ENCODE measurements around the gene BCL2L11. TPM values are rescaled to one million over a fixed set of nuclear protein-coding genes. Genes with fewer than 3 reads are reported as not detected.

BCL2L11 gene
- total and polyA plus RNA-seq, 9 of the 15 experiments (the other 6 are each of a cell fraction or from before 2014, with no cell fraction given): 2.2 to 18.8 (median 5.0) TPM

DNA sequence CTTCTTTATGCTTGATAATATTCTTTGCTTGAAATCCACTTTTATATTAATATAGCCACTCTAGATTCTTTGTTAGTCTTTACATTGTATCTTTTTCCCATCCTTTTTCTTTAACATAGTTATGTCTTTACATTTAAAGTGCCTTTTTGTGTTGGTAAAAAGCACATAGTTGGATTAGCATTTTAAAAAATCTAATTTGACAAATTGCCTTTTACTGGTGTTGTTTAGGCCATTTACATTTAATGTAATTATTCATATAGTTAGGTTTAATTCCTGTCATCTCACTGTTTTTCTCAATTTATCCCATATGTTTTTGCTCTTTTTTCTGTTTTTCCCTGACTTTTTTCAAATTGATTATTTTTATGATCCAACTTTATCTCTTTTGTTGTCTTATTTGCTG lies 93.2 kb downstream of the BCL2L11 start:
- FAIRE-seq (no peak), DNase-seq (ENCODE audit: extremely low read depth in 1 of 4, low spot score in 3 of 4) (no peak), ATAC-seq (no peak)
- no TSS peak for BruUV-seq (replicated peaks)
- H2AFZ ChIP-seq (ENCODE audit: low read depth, low read length): no peak overlapping the region
- no peaks in the 10 kb centered on the region for H3K79me2 ChIP-seq (ENCODE audit: control insufficient read depth, insufficient read depth, low read length)
- H3K9me1 ChIP-seq (ENCODE audit: control insufficient read depth, insufficient read depth, low read length): no peaks in the 10 kb centered on the region
- no peak overlapping the region for H3K4me3 ChIP-seq
- ChIA-PET CTCF (ENCODE audit: low intra/inter-chr PET ratio) (no interaction called here), POLR2A (no interaction called here)
- in situ Hi-C loops (cut with MboI): no loop called here
- H3K9me3 ChIP-seq (replicated peaks; ENCODE audit: control insufficient read depth, insufficient read depth, low read depth, low read length): peaks cover 9% of the 10 kb centered on the region
- no peaks in the 10 kb centered on the region for H3K36me3 ChIP-seq (ENCODE audit: control insufficient read depth, insufficient read depth, low read length)
- H3K4me2 ChIP-seq (ENCODE audit: insufficient read depth, low read length): no peak overlapping the region
- H3K9ac ChIP-seq (ENCODE audit: insufficient read depth in 1 of 2, low read depth in 2 of 2, low read length in 2 of 2): no peak overlapping the region
- H3K27ac ChIP-seq (ENCODE audit: extremely low read depth, low read depth, low read length): no peak overlapping the region
- intact Hi-C loops (cut with micrococcal nuclease): no loop called here
- no peaks in the 10 kb centered on the region for H3K27me3 ChIP-seq (ENCODE audit: control insufficient read depth in 2 of 2, insufficient read depth in 2 of 2, low read length in 2 of 2)
- no peaks in the 10 kb centered on the region for H4K20me1 ChIP-seq (replicated peaks; ENCODE audit: control insufficient read depth, insufficient read depth, low read length)
- no peaks in the 10 kb centered on the region; a peak in 1 of 5 replicates for H3K4me1 ChIP-seq (replicated peaks in 1 of 2; ENCODE audit: control insufficient read depth in 2 of 2, insufficient read depth in 2 of 2, low read length in 2 of 2)
- no peak for TF ChIP-seq TSC22D4 (tag; IDR thresholded peaks at IDR 0.05)
- TF ChIP-seq FOSL1 (tag; conservative IDR thresholded peaks at IDR 0.05): no peak
- TF ChIP-seq, protein P1, sequence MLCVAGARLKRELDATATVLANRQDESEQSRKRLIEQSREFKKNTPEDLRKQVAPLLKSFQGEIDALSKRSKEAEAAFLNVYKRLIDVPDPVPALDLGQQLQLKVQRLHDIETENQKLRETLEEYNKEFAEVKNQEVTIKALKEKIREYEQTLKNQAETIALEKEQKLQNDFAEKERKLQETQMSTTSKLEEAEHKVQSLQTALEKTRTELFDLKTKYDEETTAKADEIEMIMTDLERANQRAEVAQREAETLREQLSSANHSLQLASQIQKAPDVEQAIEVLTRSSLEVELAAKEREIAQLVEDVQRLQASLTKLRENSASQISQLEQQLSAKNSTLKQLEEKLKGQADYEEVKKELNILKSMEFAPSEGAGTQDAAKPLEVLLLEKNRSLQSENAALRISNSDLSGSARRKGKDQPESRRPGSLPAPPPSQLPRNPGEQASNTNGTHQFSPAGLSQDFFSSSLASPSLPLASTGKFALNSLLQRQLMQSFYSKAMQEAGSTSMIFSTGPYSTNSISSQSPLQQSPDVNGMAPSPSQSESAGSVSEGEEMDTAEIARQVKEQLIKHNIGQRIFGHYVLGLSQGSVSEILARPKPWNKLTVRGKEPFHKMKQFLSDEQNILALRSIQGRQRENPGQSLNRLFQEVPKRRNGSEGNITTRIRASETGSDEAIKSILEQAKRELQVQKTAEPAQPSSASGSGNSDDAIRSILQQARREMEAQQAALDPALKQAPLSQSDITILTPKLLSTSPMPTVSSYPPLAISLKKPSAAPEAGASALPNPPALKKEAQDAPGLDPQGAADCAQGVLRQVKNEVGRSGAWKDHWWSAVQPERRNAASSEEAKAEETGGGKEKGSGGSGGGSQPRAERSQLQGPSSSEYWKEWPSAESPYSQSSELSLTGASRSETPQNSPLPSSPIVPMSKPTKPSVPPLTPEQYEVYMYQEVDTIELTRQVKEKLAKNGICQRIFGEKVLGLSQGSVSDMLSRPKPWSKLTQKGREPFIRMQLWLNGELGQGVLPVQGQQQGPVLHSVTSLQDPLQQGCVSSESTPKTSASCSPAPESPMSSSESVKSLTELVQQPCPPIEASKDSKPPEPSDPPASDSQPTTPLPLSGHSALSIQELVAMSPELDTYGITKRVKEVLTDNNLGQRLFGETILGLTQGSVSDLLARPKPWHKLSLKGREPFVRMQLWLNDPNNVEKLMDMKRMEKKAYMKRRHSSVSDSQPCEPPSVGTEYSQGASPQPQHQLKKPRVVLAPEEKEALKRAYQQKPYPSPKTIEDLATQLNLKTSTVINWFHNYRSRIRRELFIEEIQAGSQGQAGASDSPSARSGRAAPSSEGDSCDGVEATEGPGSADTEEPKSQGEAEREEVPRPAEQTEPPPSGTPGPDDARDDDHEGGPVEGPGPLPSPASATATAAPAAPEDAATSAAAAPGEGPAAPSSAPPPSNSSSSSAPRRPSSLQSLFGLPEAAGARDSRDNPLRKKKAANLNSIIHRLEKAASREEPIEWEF (CRISPR knock-in tag; IDR thresholded peaks at IDR 0.05): no peak
- no peak for TF ChIP-seq IRF2 (CRISPR knock-in tag; IDR thresholded peaks at IDR 0.05)
- TF ChIP-seq, protein P2, sequence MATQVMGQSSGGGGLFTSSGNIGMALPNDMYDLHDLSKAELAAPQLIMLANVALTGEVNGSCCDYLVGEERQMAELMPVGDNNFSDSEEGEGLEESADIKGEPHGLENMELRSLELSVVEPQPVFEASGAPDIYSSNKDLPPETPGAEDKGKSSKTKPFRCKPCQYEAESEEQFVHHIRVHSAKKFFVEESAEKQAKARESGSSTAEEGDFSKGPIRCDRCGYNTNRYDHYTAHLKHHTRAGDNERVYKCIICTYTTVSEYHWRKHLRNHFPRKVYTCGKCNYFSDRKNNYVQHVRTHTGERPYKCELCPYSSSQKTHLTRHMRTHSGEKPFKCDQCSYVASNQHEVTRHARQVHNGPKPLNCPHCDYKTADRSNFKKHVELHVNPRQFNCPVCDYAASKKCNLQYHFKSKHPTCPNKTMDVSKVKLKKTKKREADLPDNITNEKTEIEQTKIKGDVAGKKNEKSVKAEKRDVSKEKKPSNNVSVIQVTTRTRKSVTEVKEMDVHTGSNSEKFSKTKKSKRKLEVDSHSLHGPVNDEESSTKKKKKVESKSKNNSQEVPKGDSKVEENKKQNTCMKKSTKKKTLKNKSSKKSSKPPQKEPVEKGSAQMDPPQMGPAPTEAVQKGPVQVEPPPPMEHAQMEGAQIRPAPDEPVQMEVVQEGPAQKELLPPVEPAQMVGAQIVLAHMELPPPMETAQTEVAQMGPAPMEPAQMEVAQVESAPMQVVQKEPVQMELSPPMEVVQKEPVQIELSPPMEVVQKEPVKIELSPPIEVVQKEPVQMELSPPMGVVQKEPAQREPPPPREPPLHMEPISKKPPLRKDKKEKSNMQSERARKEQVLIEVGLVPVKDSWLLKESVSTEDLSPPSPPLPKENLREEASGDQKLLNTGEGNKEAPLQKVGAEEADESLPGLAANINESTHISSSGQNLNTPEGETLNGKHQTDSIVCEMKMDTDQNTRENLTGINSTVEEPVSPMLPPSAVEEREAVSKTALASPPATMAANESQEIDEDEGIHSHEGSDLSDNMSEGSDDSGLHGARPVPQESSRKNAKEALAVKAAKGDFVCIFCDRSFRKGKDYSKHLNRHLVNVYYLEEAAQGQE (IDR thresholded peaks at IDR 0.05; ENCODE audit: borderline replicate concordance): no peak
- TF ChIP-seq, protein P2 (CRISPR knock-in tag; IDR thresholded peaks at IDR 0.05; ENCODE audit: low read depth): no peak
- TF ChIP-seq, protein P3, sequence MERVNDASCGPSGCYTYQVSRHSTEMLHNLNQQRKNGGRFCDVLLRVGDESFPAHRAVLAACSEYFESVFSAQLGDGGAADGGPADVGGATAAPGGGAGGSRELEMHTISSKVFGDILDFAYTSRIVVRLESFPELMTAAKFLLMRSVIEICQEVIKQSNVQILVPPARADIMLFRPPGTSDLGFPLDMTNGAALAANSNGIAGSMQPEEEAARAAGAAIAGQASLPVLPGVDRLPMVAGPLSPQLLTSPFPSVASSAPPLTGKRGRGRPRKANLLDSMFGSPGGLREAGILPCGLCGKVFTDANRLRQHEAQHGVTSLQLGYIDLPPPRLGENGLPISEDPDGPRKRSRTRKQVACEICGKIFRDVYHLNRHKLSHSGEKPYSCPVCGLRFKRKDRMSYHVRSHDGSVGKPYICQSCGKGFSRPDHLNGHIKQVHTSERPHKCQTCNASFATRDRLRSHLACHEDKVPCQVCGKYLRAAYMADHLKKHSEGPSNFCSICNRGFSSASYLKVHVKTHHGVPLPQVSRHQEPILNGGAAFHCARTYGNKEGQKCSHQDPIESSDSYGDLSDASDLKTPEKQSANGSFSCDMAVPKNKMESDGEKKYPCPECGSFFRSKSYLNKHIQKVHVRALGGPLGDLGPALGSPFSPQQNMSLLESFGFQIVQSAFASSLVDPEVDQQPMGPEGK (CRISPR knock-in tag; IDR thresholded peaks at IDR 0.05; ENCODE audit: borderline replicate concordance): no peak
- no peak for TF ChIP-seq ZNF408 (CRISPR knock-in tag; IDR thresholded peaks at IDR 0.05; ENCODE audit: low read depth)
